GDM1 (cell line): ENCODE measurements around the gene ARHGAP23.
A peak's percentile ranks its signal among the peaks of the same experiment; 100 is the strongest.

Experiments
- DNase-seq: peaks from one replicate; lab custom pipeline; 2025; lab: John Stamatoyannopoulos, UW

Gene ARHGAP23

GRCh38 chr17:38428112-38428642 is at the start of gene ARHGAP23:
Gene ARHGAP23 (plus strand): TSS chr17:38428464. CDS start chr17:38428486, 22 bp downstream.
- DNase-seq, result peak; percentile 18

- DNase-seq, result no peak
Measured at GRCh38 chr17:38379448-38379847, 48.8 kb upstream of the ARHGAP23 start.

- DNase-seq, result no peak
Measured at GRCh38 chr17:38395090-38395489, 33.2 kb upstream of the ARHGAP23 start.

- no peak for DNase-seq
Measured at GRCh38 chr17:38397227-38397626, 31.0 kb upstream of the ARHGAP23 start.

- no peak for DNase-seq
Measured at GRCh38 chr17:38400286-38400685, 28.0 kb upstream of the ARHGAP23 start.

- DNase-seq, result no peak
Measured at GRCh38 chr17:38401459-38401858, 26.8 kb upstream of the ARHGAP23 start.

- DNase-seq, result no peak
Measured at GRCh38 chr17:38402897-38403296, 25.4 kb upstream of the ARHGAP23 start.

- DNase-seq, result no peak
Measured at GRCh38 chr17:38403491-38403890, 24.8 kb upstream of the ARHGAP23 start.

GRCh38 chr17:38404174-38404943 is 23.9 kb upstream of the ARHGAP23 start:
- no peak for DNase-seq

- DNase-seq, result no peak
Measured at GRCh38 chr17:38405654-38406053, 22.6 kb upstream of the ARHGAP23 start.

- DNase-seq, result no peak
Measured at GRCh38 chr17:38410201-38410600, 18.1 kb upstream of the ARHGAP23 start.

- DNase-seq, result no peak
Measured at GRCh38 chr17:38415250-38416194, 12.7 kb upstream of the ARHGAP23 start.

GRCh38 chr17:38416840-38417209 is 11.4 kb upstream of the ARHGAP23 start:
- DNase-seq, result no peak

GRCh38 chr17:38417210-38417951 is 10.9 kb upstream of the ARHGAP23 start:
- no peak for DNase-seq

- no peak for DNase-seq
Measured at GRCh38 chr17:38418062-38418692, 10.1 kb upstream of the ARHGAP23 start.

GRCh38 chr17:38418693-38419507 is 9.4 kb upstream of the ARHGAP23 start:
- DNase-seq, result no peak

GRCh38 chr17:38419508-38419981 is 8.7 kb upstream of the ARHGAP23 start:
- no peak for DNase-seq

GRCh38 chr17:38420518-38420917 is 7.7 kb upstream of the ARHGAP23 start:
- DNase-seq, result no peak

- DNase-seq, result no peak
Measured at GRCh38 chr17:38421171-38421841, 7.0 kb upstream of the ARHGAP23 start.
